GM12872 (cell line): Measurements from ENCODE around the gene HK1.

ENCODE experiments used
- CTCF ChIP-seq: IDR thresholded peaks from 3 replicates; pipeline ENCODE4 v1.5.1; 2011; ENCODE audit warnings: low read depth, mild to moderate bottlenecking, low read length, moderate library complexity; ENCODE audit not compliant: insufficient read depth

HK1 gene

DNA sequence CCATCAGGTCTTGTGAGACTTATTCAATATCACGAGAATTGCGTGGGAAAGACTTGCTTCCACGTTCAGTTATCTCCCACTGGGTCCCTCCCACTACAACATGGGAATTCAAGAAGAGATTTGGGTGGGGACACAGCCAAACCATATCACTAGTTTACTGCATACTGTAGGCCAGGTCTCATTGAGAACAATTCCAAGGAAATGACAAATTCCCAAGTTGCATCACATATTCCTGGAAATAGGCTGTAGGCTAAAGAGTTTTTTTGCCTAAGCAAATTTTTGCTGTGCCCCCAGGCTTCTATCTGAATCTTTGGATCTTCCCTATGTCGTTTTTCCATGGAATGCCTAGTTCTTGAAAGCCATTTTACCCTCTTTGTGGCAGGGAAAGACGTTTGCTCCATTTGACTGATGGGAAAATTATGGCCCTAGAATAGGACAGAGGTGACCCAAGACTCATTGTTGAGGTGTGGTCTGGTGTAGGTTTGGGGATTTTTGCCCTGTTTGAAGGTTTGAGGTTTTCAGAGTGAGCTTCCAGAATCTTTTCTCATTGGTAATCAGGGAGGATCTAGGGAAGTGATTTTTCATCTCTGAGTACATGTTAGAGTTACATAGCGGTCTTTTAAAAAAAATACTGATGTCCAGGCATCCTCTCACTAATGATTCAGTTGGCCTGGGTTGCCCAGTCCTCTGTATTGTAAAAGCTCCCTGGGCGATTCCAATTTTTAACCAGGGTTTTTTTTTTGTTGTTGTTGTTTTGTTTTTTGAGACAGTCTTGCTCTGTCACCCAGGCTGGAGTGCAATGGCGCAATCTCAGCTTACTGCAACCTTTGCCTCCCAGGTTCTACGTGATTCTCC is 94.1 kb downstream of the HK1 start:
- TF ChIP-seq CTCF: no peak

- no peak for TF ChIP-seq CTCF
Observed at GRCh38 chr10:69374242-69374641, 95.9 kb downstream of the HK1 start.

DNA sequence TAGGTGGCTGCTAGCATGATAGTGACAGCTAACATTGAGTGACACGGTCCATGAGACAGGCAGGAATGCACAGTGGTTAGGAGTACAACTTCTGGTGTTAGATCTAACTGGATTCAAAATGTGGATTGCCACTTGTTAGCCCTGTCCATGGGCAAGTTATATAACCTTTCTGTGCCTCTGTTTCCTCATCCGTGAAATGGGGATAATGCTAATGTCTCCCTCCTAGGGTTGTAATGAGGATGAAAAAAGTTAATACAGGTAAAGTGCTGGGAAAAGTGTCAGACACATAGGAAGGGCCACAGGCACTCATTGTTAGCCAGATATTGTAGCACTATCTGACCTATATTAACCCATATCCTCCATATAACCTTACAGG is 96.6 kb downstream of the HK1 start:
- TF ChIP-seq CTCF: no peak

- no peak for TF ChIP-seq CTCF
Observed at GRCh38 chr10:69375307-69376151, 97.2 kb downstream of the HK1 start.

GRCh38 chr10:69376662-69377061 is 98.4 kb downstream of the HK1 start:
- no peak for TF ChIP-seq CTCF

GRCh38 chr10:69377191-69377590 is 98.9 kb downstream of the HK1 start:
- no peak for TF ChIP-seq CTCF

DNA sequence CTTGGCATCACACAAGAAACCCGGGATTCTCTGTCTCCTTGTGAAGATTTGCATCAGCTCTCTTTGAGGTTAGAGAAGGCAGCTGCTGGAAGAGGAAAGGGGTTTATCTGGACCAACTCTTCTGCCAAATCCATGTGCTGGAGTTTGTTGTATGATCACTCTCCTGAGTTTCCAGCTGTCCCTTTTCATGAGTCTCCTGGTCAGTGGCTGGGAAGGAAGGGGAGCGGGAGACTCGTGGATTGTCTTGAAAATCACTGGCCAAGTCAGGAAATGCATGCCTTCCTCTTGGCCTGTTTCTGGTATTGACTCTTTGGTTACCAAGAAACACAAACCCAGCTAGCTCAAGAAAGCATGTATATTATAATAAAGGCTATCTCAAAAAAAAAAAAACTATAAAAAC is 99.6 kb downstream of the HK1 start:
- TF ChIP-seq CTCF: no peak
